Hair follicle dermal papilla cell (primary cell): ENCODE results near the gene CCDC112. TPM values are rescaled to one million over a fixed set of nuclear protein-coding genes. Genes with fewer than 3 reads are reported as not detected.

Experiments used
- small RNA-seq: library from RNA; depleted of rRNA; stranded (forward); fragments of <200 nt; gene quantifications from one replicate; pipeline ENCODE3, GENCODE V24; 2012
- total RNA-seq: library from RNA; depleted of rRNA; stranded (reverse); fragments of >200 nt; gene quantifications from 2 replicates; pipeline ENCODE4 v1.2.3, GENCODE V29; 2012

Gene CCDC112, protein sequence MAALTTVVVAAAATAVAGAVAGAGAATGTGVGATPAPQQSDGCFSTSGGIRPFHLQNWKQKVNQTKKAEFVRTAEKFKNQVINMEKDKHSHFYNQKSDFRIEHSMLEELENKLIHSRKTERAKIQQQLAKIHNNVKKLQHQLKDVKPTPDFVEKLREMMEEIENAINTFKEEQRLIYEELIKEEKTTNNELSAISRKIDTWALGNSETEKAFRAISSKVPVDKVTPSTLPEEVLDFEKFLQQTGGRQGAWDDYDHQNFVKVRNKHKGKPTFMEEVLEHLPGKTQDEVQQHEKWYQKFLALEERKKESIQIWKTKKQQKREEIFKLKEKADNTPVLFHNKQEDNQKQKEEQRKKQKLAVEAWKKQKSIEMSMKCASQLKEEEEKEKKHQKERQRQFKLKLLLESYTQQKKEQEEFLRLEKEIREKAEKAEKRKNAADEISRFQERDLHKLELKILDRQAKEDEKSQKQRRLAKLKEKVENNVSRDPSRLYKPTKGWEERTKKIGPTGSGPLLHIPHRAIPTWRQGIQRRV
- 4.0 and 6.7 TPM in 2 replicates for total RNA-seq

DNA sequence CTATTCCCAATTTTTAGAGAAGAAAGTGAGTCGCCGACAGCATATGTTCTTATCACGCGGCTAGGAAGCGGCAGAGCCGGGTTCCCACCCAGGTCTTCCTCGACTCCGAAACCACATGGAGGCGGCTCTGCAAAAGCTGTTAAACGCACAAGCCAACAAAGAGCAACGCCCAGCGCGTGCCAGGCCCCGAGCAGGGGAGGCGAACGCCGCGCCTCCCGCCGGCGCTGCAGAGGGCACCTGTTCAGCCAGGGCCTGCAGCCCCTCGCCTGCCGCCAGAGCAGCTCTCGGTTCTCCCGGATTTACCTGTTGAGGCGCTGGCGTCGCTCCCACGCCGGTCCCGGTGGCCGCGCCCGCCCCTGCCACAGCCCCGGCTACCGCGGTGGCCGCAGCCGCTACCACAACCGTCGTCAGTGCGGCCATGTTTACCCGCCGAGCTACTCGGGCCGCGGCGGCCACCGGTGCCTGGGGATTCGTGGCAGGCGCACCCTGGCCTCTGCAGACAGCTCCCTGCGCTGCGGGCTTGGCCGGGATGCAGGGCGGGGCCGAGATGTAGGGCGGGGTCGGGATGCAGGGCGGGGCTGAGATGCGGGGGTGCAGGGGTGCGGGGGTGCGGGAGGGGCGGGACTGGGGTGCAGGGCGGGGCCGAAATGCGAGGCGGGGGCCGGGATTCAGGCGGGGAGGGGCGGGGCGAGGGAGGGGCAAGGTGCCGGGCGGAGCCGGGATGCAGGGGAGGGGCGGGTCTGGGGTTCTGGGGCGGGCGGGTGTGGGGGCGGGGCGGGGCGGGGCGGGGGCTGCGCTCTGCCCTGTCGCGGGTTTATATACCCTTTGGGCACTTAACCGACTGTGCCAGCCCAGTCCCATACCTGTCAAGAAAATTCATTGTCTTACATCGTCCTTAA is at the start of gene CCDC112:
Gene CCDC112, minus strand, starts transcription at position 531 of the 899 bp plus-strand sequence. Its CDS starts 111 bp downstream, at position 420.

DNA sequence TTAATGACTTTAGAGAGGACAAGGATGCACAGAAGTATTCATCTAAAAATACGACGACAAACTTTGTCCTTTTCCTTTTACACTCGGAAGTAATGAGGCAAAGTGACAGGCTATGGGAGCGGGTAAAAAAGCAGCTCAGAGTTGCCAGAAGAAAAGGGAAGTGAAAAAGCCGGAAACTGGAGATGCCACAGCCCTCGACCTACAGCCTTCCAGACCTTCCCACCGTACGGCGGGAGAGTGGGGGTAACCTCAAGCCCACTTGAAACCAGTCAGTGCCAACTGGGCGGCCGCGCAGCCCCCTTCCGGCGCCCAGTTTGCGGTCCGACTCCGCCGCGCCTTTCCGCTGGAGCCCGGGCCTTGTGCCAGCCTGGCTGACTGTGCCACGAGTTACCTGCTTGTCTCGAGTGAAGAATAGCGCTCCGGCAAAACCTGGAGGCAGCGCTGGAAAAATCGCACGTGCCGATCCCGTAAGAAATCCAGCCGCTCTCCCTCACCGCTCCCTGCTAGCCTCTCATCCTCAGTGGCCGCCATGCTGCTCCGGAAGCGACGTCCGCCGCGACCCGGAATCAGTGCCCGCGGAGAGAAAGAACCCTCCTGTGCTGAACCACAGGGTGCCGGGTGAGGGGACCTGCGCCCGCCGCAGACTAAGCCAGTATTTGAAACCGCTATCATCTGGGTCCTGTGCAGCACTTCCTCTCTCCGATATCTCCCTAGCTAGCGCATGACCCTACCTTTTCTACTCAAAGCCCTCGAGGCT is 34.0 kb downstream of the CCDC112 start, which contains the start of gene PGGT1B:
Gene PGGT1B, minus strand, starts transcription at position 557 of the 757 bp plus-strand sequence. Its CDS starts 26 bp downstream, at position 531.

Small RNAs within 50 kb of the gene (small RNA-seq; reads per million reads assigned to genes)
- not detected for gene HMGN1P15

Other genes starting within 250 kb of the CCDC112 start
- 0.61 and 0.65 TPM in 2 replicates for gene TRIM36, start 126.7 kb downstream of the CCDC112 start, total RNA-seq
- gene PGGT1B, start 33.8 kb downstream of the CCDC112 start, total RNA-seq = 13.1 and 21.1 TPM in 2 replicates
- 18.8 and 19.3 TPM in 2 replicates for gene FEM1C, start 248.1 kb upstream of the CCDC112 start, total RNA-seq